Activated CD8-positive, alpha-beta memory T cell treated with anti-CD3 and anti-CD28 coated beads for 4 hours (primary cell): ENCODE data around the gene CBLN3.
"Not testable (repeated sequence)": the region's sequence is repeated elsewhere in the genome, so short reads cannot be mapped to it uniquely, and the experiment has no call there.

Experiments
- DNase-seq, 2 donors: peaks; one replicate each; pipeline ENCODE4 v3.0.0-alpha.2; 2020; ENCODE audit warnings: low read depth in 2 of 2

The CBLN3 gene

DNA sequence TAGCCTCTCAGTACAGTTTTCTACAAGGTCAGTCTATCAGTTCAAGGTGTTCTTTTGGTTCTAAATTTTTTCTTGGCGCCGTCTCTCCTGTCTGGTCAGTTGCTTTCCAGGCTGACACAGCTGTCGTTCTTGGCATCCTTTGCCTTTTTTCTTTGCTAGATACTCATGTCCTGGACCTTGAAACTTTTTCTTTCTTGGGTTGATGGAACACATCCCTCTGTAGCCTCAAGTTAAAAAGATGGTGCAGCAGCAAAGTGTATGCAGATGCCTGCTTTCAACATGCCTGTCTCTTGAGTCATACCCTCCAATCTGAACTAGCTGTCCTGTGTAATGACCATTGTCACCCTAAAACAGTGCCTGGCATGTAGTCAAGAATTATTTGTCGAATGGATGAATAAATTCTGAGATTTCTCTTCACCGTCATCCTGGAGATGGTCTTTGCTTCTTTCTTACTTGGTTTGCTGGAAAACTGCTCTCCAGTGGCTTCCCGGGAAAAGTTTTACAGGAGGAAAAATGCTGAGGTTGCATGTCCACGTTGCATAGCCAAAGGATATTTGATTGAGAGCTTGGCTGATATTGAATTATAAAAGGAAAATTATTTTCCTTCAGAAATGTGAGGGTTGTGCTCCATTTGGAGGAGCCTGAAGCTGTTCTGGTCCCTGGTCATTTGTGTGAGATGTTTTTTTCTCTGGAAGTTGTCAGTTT, 26.0 kb downstream of the CBLN3 start:
- DNase-seq, result no peak

DNA sequence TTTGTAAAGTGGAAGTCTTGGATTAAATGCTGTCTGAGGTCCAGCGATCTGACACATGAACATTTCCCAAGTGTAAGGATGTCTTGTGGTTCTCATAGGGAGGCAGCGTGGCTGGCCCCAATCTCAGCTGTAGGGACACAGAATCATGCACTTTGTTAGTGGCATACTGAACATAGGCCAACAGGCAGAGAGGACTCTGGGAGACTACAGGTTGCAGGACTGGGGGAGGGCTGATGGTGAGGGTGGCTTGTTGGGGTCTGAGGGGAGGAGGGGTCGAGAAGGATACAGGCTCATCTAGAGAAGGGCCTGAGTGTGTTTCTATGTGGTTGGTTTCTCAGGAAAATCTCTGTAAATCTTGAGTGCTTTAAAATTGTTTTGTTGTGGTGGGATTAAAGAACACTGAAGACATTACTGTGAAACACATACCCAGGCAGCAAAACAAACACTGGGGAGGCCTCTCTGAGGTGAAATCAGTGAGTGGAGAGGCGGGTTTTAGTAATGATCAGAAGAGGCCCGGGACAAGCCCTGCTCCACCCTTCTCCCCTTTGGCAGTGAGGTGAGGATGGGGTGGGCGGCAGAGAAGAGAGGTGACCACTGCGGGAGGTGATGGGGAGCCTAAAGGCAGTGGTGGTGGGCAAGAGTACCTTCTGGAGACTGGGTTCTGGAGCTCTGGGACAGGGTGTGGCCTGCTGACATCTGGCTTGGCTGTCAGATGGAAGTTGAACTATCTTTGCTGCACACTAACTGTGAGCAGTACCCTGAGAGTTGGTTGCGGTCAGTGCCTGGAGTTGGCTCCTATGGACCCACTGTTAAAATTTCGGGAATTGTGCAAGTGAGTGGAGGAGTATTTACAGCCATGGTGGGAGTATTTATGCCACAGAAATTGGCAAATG, 27.4 kb downstream of the CBLN3 start:
- no peak for DNase-seq

DNA sequence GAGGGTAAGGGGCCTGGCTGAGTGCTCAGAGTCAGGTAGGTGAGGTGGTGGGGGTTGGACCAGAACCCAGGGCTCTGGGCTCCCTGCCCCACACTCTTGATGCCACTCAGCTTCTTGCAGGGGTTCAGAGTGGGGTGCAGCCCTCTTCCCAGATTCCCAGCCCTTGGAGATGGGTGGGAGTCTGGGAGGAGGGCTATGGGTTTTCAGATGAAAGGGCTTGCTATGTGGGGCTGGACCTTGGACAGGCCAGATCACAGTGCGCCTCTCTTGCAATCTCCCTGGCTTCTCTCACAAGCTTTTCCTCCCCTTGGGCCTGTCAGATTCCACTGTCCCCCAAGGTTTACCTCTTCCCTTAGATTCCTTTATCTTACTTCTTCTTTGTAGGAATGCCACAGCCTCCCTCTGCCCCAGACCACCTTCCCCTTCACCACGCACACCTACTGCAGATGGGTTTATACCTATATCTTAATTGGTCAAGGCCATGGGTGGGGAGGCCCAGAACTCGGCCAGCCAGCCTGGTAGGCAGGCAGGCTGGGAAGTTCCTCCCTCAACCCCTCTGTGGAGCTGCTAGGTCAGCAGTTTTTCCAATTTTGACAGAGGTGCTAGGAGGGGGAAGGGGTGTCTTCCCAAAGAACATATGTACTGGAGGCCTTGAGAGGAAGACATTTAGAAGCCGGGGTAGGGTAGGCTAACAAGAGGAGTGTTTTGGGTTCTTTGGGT, 29.3 kb downstream of the CBLN3 start:
- DNase-seq, result no peak

- no peak for DNase-seq
These were observed 30.0 kb downstream of the CBLN3 start for GRCh38 chr14:24399447-24399822.

DNA sequence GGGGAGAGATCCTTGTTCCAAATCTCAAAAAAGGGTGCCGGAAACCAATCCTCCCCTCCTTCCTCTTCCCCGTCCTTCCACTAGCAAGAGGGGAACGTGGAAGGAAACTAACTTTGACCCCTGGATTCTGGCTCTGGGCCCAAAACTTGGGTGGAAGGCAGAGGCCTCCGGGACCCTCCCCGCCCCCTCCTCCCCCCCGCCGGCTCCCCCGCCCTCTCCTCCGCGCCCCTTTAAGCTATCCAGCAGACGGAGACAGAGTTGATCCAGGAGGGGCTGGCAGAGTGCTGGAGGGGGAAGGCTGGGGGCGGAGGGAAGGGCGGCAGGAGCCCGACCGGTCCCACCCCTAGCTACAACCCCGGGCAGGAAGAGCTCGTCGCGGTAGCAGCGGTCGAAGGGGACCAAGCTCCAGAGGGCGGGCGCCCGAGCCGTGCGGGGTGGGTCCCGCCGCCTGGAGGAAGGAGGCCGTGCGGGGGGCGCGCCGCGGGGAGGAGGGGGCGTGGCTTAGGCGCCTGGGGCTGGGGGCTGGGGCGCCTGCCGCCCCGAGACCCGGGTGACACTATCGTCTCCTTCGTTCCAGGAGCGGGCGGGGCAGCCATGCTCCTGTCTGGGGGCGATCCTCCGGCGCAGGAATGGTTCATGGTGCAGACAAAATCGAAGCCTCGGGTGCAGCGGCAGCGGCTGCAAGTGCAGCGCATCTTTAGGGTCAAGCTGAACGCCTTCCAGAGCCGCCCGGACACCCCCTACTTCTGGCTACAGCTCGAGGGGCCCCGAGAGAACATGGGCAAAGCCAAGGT, 30.6 kb downstream of the CBLN3 start, which contains the start of gene NYNRIN:
Gene NYNRIN, plus strand, starts transcription at position 351 of the 794 bp plus-strand sequence. Its CDS starts 244 bp downstream, at position 595.
- peak in 1 of 2 donors; percentile 5 for DNase-seq

- DNase-seq, result no peak
These were observed 31.2 kb downstream of the CBLN3 start for GRCh38 chr14:24398293-24398652.

- no peak for DNase-seq
These were observed 31.7 kb downstream of the CBLN3 start for GRCh38 chr14:24397639-24398292.

- no peak for DNase-seq
These were observed 33.6 kb downstream of the CBLN3 start for GRCh38 chr14:24395609-24396582.

GRCh38 chr14:24394275-24394674, 35.2 kb downstream of the CBLN3 start:
- no peak for DNase-seq

DNA sequence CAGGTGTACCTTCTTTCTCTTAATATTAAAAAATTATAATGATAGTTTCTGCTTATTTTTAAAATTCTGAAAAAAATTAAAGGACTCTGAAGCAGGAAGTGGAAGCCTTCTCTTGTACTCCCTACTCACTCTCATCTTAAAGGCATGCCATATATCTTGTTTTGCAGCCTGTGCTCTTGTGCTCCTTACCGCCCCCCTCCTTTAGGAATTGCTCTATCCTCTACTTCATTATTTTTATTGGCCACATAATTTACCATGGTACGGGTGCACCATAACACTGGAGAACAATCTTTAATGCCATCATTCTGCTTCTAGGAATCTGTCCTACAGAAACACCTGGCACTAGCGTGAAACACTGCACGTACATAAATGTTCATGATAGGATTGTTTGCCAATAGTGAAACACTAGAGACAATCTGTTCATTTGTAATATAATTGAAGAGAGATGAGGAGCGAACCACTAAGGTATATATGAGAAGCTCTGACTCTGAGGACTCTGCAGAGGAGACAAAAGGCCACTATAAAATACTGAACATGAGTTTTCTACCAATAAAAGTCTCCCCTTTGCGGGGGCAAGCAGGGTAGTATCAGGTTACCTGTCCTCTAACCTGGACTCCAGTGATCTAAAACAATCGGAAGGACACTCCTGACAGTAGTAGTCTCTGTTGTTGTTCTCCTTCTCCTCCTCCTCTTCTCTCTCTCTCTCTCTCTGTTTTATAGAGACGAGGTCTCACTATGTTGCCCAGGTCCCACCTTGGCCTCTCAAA, 37.0 kb downstream of the CBLN3 start:
- no peak for DNase-seq

- no peak for DNase-seq
These were observed 38.6 kb downstream of the CBLN3 start for GRCh38 chr14:24390701-24391468.

DNA sequence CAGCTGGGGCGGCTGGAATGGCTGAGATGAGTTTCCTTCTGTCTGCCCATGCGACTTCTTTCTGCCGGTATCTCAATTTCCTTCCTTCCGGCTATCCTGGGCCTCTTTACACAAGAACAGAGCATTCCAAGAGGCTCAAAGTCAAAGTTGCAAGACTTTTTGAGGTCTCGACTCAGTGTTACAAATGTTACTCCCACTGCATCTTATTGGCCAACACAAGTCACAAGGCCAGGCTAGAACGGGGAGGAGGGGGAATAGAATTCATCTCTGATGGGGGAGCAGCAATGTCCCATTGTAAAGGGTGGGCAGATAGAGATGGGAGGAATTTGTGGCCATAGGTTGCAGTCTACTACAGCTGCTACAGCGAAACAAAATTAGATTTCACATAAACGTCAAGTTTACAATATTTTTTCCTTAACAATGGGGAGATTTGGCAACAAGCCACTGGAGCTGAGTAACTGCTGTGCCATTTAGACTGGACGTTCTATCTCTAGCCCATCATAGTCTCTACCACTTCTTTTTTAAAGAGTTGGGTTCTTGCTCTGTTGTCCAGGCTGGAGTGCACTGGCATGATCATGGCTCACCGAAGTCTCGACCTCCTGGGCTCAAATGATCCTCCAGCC, 40.1 kb downstream of the CBLN3 start:
- no peak for DNase-seq

- DNase-seq, result no peak
These were observed 40.8 kb downstream of the CBLN3 start for GRCh38 chr14:24388474-24389179.

DNA sequence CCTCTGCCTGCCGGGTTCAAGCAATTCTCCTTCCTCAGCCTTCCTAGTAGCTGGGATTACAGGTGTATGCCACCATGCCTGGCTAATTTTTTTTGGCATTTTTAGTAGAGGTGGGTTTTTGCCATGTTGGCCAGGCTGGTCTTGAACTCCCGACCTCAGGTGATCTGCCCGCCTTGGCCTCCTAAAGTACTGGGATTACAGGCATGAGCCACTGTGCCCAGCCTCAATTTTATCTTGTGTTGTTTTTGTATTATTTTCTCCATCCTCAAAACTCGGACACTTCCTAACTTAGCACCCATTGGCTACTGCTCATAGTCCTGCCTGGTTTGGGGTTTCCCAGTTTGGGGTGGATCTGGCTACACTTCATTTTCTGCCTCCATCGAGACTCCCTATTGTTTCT, 41.9 kb downstream of the CBLN3 start:
- not testable (repeated sequence) for DNase-seq

DNA sequence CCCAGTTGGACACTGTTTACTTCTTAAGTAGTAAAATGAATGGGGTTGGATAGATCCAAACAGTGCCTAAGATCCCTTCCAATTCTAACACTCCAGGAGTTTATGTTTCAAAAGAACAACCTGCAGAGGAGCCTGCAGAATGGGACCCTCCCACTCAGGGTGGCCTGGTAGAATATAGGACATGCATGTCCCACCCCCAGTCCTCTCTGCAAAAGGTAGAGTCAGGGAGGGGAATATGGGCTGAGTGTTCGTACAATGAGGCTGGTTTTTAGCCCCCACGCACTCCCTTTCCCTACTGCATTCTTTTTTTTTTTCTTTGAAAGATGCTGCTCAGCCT, 42.5 kb downstream of the CBLN3 start:
- DNase-seq, result no peak

- DNase-seq, result no peak
These were observed 43.9 kb downstream of the CBLN3 start for GRCh38 chr14:24385524-24385923.

DNA sequence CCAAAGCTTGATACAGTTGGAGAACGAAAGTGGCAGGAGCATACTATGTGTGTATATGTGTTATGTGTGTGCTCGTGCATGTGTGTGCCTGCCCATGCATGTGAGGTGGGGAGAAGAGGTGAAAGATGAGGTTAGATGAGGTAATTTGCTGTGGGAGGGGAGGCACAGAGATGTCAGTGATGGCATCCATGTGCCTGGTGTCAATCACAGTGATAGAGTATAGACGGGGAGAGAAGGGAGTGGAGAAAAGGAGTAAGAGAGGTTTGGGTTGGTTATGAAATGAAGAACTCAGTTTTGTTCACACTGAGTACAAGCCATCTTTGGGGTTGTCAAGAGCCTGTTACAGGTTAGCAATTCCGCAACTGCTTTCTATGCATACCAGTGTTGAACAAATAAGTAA, 45.3 kb downstream of the CBLN3 start:
- DNase-seq, result no peak

- DNase-seq, result no peak
These were observed 47.5 kb downstream of the CBLN3 start for GRCh38 chr14:24382064-24382371.
